Measurements from ENCODE around the gene ADAR. TPM values are rescaled to one million over a fixed set of nuclear protein-coding genes. Genes with fewer than 3 reads are reported as not detected.

ADAR gene
- total RNA-seq, 2 donors from 2014 or later = 185 to 213 TPM

GRCh38 chr1:154549202-154549770 lies 58.7 kb downstream of the ADAR start:
- H3K27ac Mint-ChIP-seq = peak overlapping the region; percentile 34
- ATAC-seq (replicated peaks) = no peak
- no peaks in the 10 kb centered on the region for H3K9me3 Mint-ChIP-seq
- H3K4me3 Mint-ChIP-seq = no peak overlapping the region
- peaks cover 58% of the 10 kb centered on the region for H3K36me3 Mint-ChIP-seq (ENCODE audit: low read depth)
- H3K4me1 Mint-ChIP-seq = peaks cover 19% of the 10 kb centered on the region
- no peaks in the 10 kb centered on the region for H3K27me3 Mint-ChIP-seq

- Mint-ChIP-seq H3K4me1 (peaks cover 14% of the 10 kb centered on the region), H3K27me3 (no peaks in the 10 kb centered on the region), H3K9me3 (no peaks in the 10 kb centered on the region), H3K27ac (peak overlapping the region; percentile 36), H3K4me3 (no peak overlapping the region), H3K36me3 (ENCODE audit: low read depth) (peaks cover 46% of the 10 kb centered on the region)
- no peak for ATAC-seq (replicated peaks)
Observed at GRCh38 chr1:154548028-154548427, 60.0 kb downstream of the ADAR start.

DNA sequence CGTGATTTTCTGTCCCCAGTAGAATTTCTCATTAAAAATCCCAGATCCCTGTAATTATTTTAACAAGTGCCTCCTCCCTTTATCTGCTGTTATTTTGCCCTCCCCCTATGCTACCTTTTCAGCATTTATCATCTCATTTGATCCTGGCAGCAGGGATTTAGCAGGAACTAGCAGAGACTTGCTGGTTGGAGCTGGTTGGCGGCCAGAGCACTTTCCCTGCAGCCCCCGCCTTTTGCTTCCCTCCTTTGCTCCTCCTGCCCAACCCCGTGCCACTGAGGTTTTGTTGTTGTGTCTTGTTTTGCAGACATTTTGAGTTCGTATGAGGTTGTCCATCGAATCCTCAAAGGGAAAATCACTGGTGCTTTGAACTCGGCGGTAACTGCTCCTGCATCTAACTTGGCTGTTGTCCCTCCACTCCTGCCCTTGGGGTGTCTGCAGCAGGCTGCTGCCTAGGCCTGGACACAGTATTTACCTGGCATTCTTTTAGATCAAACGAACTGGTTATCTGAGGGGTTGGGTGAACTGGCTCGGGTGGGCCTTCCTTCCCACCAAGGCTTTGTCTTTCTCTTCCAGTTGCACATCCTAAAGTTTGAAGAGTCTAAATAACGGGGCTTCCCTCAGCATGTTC lies 60.8 kb downstream of the ADAR start:
- peaks cover 14% of the 10 kb centered on the region for H3K4me1 Mint-ChIP-seq
- no peak overlapping the region for H3K4me3 Mint-ChIP-seq
- no peaks in the 10 kb centered on the region for H3K27me3 Mint-ChIP-seq
- H3K9me3 Mint-ChIP-seq = no peaks in the 10 kb centered on the region
- ATAC-seq (replicated peaks) = no peak
- no peak overlapping the region for H3K27ac Mint-ChIP-seq
- H3K36me3 Mint-ChIP-seq (ENCODE audit: low read depth) = peaks cover 38% of the 10 kb centered on the region

- no peaks in the 10 kb centered on the region for H3K9me3 Mint-ChIP-seq
- no peak overlapping the region for H3K4me3 Mint-ChIP-seq
- ATAC-seq (replicated peaks) = peak; percentile 94
- H3K27me3 Mint-ChIP-seq = no peaks in the 10 kb centered on the region
- peaks cover 14% of the 10 kb centered on the region for H3K4me1 Mint-ChIP-seq
- H3K27ac Mint-ChIP-seq = no peak overlapping the region
- peaks cover 30% of the 10 kb centered on the region for H3K36me3 Mint-ChIP-seq (ENCODE audit: low read depth)
Observed at GRCh38 chr1:154546264-154547063, 61.5 kb downstream of the ADAR start.

DNA sequence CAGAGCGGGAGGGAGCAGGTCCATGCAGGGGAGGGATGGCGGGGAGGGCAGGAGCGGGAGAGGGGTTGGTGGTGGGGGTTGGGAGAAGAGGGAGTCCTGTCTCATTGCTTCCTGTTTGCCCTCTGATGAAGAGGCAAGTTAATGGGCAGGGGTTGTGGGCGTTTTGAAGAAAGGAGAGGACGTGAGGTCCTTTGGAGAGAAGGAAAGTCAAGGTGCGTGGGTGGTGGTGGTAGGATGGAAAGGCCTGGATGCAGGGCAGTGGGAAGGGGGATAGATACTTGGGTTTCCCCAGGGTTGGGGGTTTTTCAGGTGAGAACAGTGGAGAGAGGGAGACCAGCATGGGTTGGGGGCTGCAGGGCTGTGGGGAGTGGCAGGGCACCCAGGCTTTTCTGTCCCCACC lies 66.8 kb downstream of the ADAR start:
- Mint-ChIP-seq H3K4me3 (no peak overlapping the region), H3K27me3 (peaks cover 14% of the 10 kb centered on the region), H3K9me3 (no peaks in the 10 kb centered on the region), H3K4me1 (no peaks in the 10 kb centered on the region), H3K36me3 (ENCODE audit: low read depth) (no peaks in the 10 kb centered on the region), H3K27ac (no peak overlapping the region)
- ATAC-seq (replicated peaks) = no peak

DNA sequence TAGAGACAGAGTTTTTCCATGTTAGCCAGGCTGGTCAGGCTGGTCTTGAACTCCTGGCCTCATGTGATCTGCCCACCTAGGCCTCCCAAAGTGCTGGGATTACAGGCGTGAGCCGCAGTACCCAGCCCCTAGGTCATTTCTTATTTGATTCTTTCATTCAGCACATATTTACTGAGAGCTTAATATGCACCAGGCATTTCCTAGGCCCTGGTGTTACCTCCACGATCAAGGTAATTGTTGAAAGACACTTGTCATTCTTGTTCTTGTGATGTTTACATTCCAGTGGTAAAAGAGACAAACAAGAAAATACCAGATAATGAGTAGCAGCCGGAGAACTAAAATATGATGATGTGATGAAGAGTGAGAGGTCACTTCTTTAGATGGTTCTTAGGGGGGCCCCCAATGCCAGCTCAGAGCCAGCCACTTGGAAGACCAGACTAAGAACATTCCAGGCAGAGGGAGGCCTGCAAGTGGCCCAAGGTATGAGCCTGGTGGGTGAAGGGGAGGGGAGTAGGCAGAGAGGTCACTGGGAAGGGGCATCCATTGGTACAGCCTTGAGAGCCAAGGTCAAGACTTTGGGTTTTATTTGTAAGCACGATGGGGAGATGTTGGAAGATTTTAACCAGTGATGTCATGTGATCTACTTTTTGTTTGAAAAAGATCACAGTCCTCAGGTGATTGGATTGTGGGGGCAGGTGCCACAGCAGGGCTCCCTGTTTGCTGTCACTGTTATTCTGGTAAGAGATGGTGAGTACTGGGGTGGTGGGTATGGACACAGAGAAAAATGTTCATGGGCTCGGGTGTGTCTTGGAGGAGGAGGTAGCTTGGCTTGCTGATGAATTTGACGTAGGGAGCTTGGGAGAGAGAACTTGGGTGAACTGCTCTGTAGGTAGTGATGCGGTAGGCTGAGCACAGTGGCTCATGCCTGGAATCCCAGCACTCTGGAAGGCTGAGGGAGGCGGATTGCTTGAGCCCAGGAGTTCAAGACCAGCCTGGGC lies 68.2 kb downstream of the ADAR start:
- Mint-ChIP-seq H3K27me3 (peaks cover 15% of the 10 kb centered on the region), H3K27ac (no peak overlapping the region), H3K36me3 (ENCODE audit: low read depth) (no peaks in the 10 kb centered on the region), H3K4me1 (no peaks in the 10 kb centered on the region), H3K9me3 (no peaks in the 10 kb centered on the region), H3K4me3 (no peak overlapping the region)
- no peak for ATAC-seq (replicated peaks)

DNA sequence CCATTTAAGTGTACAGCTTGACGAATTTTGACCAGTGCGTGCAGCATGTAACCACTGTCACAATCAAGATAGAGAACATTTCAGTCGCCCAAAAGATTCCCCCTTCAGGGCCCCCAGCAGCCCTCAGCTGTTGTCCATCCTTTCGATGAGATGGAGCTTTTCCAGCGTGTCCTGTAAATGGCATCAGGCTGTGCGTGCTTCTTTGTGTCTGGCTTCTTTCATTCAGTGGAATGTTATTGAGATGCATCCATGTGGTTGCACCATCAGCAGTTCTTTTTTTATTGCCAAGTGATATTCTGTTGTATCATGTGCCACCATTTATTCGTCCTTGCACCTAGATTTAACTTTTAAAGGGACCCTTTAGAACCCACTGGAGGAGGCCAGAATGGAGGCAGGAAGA lies 71.4 kb downstream of the ADAR start:
- H3K4me1 Mint-ChIP-seq = no peaks in the 10 kb centered on the region
- no peaks in the 10 kb centered on the region for H3K36me3 Mint-ChIP-seq (ENCODE audit: low read depth)
- H3K27me3 Mint-ChIP-seq = peaks cover 21% of the 10 kb centered on the region
- H3K27ac Mint-ChIP-seq = no peak overlapping the region
- H3K9me3 Mint-ChIP-seq = no peaks in the 10 kb centered on the region
- no peak for ATAC-seq (replicated peaks)
- H3K4me3 Mint-ChIP-seq = no peak overlapping the region

- no peak overlapping the region for H3K27ac Mint-ChIP-seq
- H3K9me3 Mint-ChIP-seq = no peaks in the 10 kb centered on the region
Observed at GRCh38 chr1:154533952-154534844, 73.8 kb downstream of the ADAR start.

More at GRCh38 chr1:154533952-154534844, 73.8 kb downstream of the ADAR start:
- no peak for ATAC-seq (replicated peaks)
- Mint-ChIP-seq H3K36me3 (ENCODE audit: low read depth) (no peaks in the 10 kb centered on the region), H3K4me1 (no peaks in the 10 kb centered on the region), H3K27me3 (peaks cover 11% of the 10 kb centered on the region), H3K4me3 (no peak overlapping the region)

Other genes with a start within 250 kb of the ADAR start
- 10 to 100 TPM; 38.2 to 41.2 TPM for gene IL6R, start 202.8 kb downstream of the ADAR start, total RNA-seq
- not detected for gene TDRD10, start 106.0 kb downstream of the ADAR start, total RNA-seq
- gene SHE, start 105.8 kb downstream of the ADAR start, total RNA-seq = under 1 TPM in 1 of 2 donors, not detected in 1; 0.03 TPM
- 100 to 1,000 TPM in 1 of 2 donors, 10 to 100 TPM in 1; 91.6 to 118 TPM for gene UBE2Q1, start 49.5 kb downstream of the ADAR start, total RNA-seq
- gene CHRNB2, start 40.4 kb downstream of the ADAR start, total RNA-seq = under 1 TPM in 1 of 2 donors, not detected in 1; 0.05 TPM